ENCODE results near the gene RASSF5. TPM values are rescaled to one million over a fixed set of nuclear protein-coding genes. Genes with fewer than 3 reads are reported as not detected.

The RASSF5 gene
- total and polyA plus RNA-seq, 2 experiments from 2014 or later, result 0.48 to 4.4 TPM

GRCh38 chr1:206503591-206504362, 3.6 kb upstream of the RASSF5 start:
- Histone ChIP-seq H4K20me1 (replicated peaks; ENCODE audit: insufficient read depth) (peaks cover 6% of the 10 kb centered on the region; the same call in 1 of the 2 replicates), H3F3A (replicated peaks; ENCODE audit: low read depth) (0 out of 2 replicates have a peak, but pooled peaks cover 2% of the 10 kb centered on the region), H3K4me3 (no peak overlapping the region), H3K27me3 (ENCODE audit: insufficient read depth) (peaks cover 52% of the 10 kb centered on the region), H2AFZ (no peak overlapping the region), H3K4me2 (no peak overlapping the region), H3K4me1 (ENCODE audit: insufficient read depth) (peaks cover 11% of the 10 kb centered on the region; the same call in 1 of the 2 replicates), H3K27ac (ENCODE audit: low read depth) (no peak overlapping the region), H3K79me2 (replicated peaks; ENCODE audit: insufficient read depth) (no peaks in the 10 kb centered on the region), H3K36me3 (ENCODE audit: insufficient read depth) (no peaks in the 10 kb centered on the region), H3K9me2 (ENCODE audit: insufficient read depth) (peaks cover 2% of the 10 kb centered on the region; the same call in 1 of the 2 replicates)
- H3K4me3 Mint-ChIP-seq, result no peak overlapping the region
- TF ChIP-seq NANOG (IDR thresholded peaks at IDR 0.05; ENCODE audit: borderline replicate concordance) (no peak), ZNF331 (CRISPR knock-in tag; IDR thresholded peaks at IDR 0.05; ENCODE audit: low read depth) (no peak), REST (IDR thresholded peaks at IDR 0.05; ENCODE audit: unreplicated experiment) (no peak), EZH2 (IDR thresholded peaks at IDR 0.05; ENCODE audit: low read depth, unreplicated experiment) (no peak), ZNF462 (CRISPR knock-in tag; IDR thresholded peaks at IDR 0.05) (no peak), ZNF114 (CRISPR knock-in tag; IDR thresholded peaks at IDR 0.05) (no peak), POLR2AphosphoS5 (IDR thresholded peaks at IDR 0.05; ENCODE audit: low read depth) (no peak), EZH2phosphoT487 (IDR thresholded peaks at IDR 0.05; ENCODE audit: unreplicated experiment) (no peak), JUNB (IDR thresholded peaks at IDR 0.05; ENCODE audit: unreplicated experiment) (no peak), ETS1 (IDR thresholded peaks at IDR 0.05) (no peak), STAT1 (IDR thresholded peaks at IDR 0.05; ENCODE audit: unreplicated experiment) (no peak), CREB1 (CRISPR knock-in tag; IDR thresholded peaks at IDR 0.05; ENCODE audit: low read depth) (no peak)
- TF ChIP-seq, protein P1, sequence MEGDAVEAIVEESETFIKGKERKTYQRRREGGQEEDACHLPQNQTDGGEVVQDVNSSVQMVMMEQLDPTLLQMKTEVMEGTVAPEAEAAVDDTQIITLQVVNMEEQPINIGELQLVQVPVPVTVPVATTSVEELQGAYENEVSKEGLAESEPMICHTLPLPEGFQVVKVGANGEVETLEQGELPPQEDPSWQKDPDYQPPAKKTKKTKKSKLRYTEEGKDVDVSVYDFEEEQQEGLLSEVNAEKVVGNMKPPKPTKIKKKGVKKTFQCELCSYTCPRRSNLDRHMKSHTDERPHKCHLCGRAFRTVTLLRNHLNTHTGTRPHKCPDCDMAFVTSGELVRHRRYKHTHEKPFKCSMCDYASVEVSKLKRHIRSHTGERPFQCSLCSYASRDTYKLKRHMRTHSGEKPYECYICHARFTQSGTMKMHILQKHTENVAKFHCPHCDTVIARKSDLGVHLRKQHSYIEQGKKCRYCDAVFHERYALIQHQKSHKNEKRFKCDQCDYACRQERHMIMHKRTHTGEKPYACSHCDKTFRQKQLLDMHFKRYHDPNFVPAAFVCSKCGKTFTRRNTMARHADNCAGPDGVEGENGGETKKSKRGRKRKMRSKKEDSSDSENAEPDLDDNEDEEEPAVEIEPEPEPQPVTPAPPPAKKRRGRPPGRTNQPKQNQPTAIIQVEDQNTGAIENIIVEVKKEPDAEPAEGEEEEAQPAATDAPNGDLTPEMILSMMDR (conservative IDR thresholded peaks at IDR 0.05; ENCODE audit: low read depth in 2 of 2), result no peak
- H3K4me1 Mint-ChIP-seq, result peaks cover 19% of the 10 kb centered on the region
- peaks cover 30% of the 10 kb centered on the region for H3K27me3 Mint-ChIP-seq (ENCODE audit: insufficient read depth, low read depth, poor library complexity)
- no peaks in the 10 kb centered on the region for H3K9me3 Mint-ChIP-seq
- H3K36me3 Mint-ChIP-seq (ENCODE audit: low read depth), result no peaks in the 10 kb centered on the region; the same call in 2 of the 3 replicates
- DNase-seq (ENCODE audit: low spot score), result no peak
- ATAC-seq, result no peak
- no peak overlapping the region for H3K27ac Mint-ChIP-seq
